SU-DHL-6 (cell line): Measurements from ENCODE around the gene ZNF143.

Experiments
- H2AFZ ChIP-seq: fragments of 200-600 bp; sonication (generic); 2 replicates; pipeline ENCODE4 v1.6.1; 2014; ENCODE audit warnings: low read depth, mild to moderate bottlenecking, moderate library complexity, mixed read lengths, antibody characterized with exemption, low read length; ENCODE audit not compliant: severe bottlenecking
- H3F3A ChIP-seq: fragments of 200-600 bp; shearing (Covaris generic); 2 replicates; pipeline ENCODE4 v1.6.0; 2016; ENCODE audit warnings: antibody characterized with exemption, mild to moderate bottlenecking; ENCODE audit not compliant: insufficient read depth
- H3K27ac ChIP-seq: fragments of 200-600 bp; sonication (generic); 2 replicates; pipeline ENCODE4 v1.5.1; 2016; ENCODE audit warnings: low read depth, mild to moderate bottlenecking, low read length, moderate library complexity, mixed read lengths
- H3K27me3 ChIP-seq: fragments of 200-600 bp; sonication (generic), shearing (Covaris generic); 2 replicates; pipeline ENCODE4 v1.6.0; 2014; ENCODE audit warnings: mild to moderate bottlenecking, low read length
- H3K36me3 ChIP-seq: fragments of 200-600 bp; sonication (generic); 2 replicates; pipeline ENCODE4 v1.6.1; 2014; ENCODE audit warnings: mild to moderate bottlenecking, low read length, mixed read lengths
- H3K4me2 ChIP-seq: fragments of 300-600, 200-600 bp; shearing (Covaris generic), sonication (generic); 2 replicates; pipeline ENCODE4 v1.6.0; 2014; ENCODE audit warnings: low read length, low read depth, mild to moderate bottlenecking; ENCODE audit not compliant: poor library complexity, severe bottlenecking
- H3K4me3 ChIP-seq: fragments of 200-600 bp; sonication (generic); 2 replicates; pipeline ENCODE4 v1.5.1; 2014; ENCODE audit warnings: antibody characterized with exemption, low read length, mild to moderate bottlenecking, mixed read lengths; ENCODE audit not compliant: insufficient read depth, poor library complexity, severe bottlenecking
- H3K79me2 ChIP-seq: fragments of 200-600 bp; sonication (generic); 2 replicates; pipeline ENCODE4 v1.6.1; 2014; ENCODE audit warnings: mild to moderate bottlenecking, low read length, moderate library complexity; ENCODE audit not compliant: insufficient read depth
- H3K9ac ChIP-seq: fragments of 200-600 bp; sonication (generic); 2 replicates; pipeline ENCODE4 v1.7.0; 2014; ENCODE audit warnings: mild to moderate bottlenecking, low read length
- H3K9me2 ChIP-seq: fragments of 200-600 bp; sonication (generic); replicated peaks from 2 replicates; pipeline ENCODE4 v1.6.1; 2014; ENCODE audit warnings: low read length; ENCODE audit not compliant: insufficient read depth
- H3K9me3 ChIP-seq: fragments of 200-600 bp; sonication (generic); 2 replicates; pipeline ENCODE4 v1.6.1; 2014; ENCODE audit warnings: low read length, mixed read lengths; ENCODE audit not compliant: insufficient read depth
- H4K20me1 ChIP-seq: fragments of 200-600 bp; sonication (generic); 2 replicates; pipeline ENCODE4 v1.6.1; 2014; ENCODE audit warnings: low read depth, mild to moderate bottlenecking, antibody characterized with exemption, low read length, moderate library complexity, mixed read lengths
- EZH2phosphoT487 ChIP-seq: fragments of 200-600 bp; sonication (generic), shearing (Covaris generic); conservative IDR thresholded peaks from 2 replicates; pipeline ENCODE4 v1.6.1; 2018; ENCODE audit warnings: mild to moderate bottlenecking, antibody characterized with exemption, low read length, moderate library complexity, mixed read lengths
- TF ChIP-seq, protein P1 (sequence below): fragments of 200-600 bp; sonication (generic); IDR thresholded peaks from one replicate; pipeline ENCODE4 v1.5.1; 2017; ENCODE audit warnings: antibody characterized with exemption, mild to moderate bottlenecking, low read length, moderate library complexity; ENCODE audit not compliant: insufficient read depth, poor library complexity, severe bottlenecking

ZNF143 gene

DNA sequence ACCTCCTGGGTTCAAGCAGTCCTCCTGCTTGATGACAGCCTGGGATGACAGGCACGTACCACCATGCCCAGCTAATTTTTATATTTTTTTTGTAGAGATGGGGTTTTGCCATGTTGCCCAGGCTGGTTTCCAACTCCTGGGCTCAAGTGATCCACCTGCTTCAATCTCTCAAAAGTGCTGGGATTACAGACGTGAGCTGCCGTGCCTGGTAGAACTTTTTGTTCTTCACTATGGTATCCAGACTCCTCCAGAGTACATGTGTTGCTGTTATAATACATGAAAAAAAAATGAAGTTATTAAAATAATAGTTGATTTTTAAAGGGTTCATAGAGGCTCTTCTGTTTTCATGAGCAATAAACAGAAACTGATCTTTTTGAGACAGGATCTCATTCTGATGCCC is 29.6 kb downstream of the ZNF143 start:
- no peaks in the 10 kb centered on the region for H4K20me1 ChIP-seq
- H3K4me3 ChIP-seq: no peak overlapping the region
- no peak overlapping the region for H2AFZ ChIP-seq
- no peak overlapping the region for H3K9ac ChIP-seq
- TF ChIP-seq EZH2phosphoT487: no peak
- TF ChIP-seq, protein P1, sequence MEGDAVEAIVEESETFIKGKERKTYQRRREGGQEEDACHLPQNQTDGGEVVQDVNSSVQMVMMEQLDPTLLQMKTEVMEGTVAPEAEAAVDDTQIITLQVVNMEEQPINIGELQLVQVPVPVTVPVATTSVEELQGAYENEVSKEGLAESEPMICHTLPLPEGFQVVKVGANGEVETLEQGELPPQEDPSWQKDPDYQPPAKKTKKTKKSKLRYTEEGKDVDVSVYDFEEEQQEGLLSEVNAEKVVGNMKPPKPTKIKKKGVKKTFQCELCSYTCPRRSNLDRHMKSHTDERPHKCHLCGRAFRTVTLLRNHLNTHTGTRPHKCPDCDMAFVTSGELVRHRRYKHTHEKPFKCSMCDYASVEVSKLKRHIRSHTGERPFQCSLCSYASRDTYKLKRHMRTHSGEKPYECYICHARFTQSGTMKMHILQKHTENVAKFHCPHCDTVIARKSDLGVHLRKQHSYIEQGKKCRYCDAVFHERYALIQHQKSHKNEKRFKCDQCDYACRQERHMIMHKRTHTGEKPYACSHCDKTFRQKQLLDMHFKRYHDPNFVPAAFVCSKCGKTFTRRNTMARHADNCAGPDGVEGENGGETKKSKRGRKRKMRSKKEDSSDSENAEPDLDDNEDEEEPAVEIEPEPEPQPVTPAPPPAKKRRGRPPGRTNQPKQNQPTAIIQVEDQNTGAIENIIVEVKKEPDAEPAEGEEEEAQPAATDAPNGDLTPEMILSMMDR: no peak
- H3F3A ChIP-seq: no peaks in the 10 kb centered on the region; the same call in 1 of the 2 replicates
- H3K36me3 ChIP-seq: peaks cover 12% of the 10 kb centered on the region; the same call in 1 of the 2 replicates
- H3K9me3 ChIP-seq: no peaks in the 10 kb centered on the region
- no peaks in the 10 kb centered on the region for H3K27me3 ChIP-seq
- no peaks in the 10 kb centered on the region for H3K79me2 ChIP-seq
- H3K27ac ChIP-seq: no peak overlapping the region
- H3K9me2 ChIP-seq: no peaks in the 10 kb centered on the region
- no peak overlapping the region for H3K4me2 ChIP-seq

DNA sequence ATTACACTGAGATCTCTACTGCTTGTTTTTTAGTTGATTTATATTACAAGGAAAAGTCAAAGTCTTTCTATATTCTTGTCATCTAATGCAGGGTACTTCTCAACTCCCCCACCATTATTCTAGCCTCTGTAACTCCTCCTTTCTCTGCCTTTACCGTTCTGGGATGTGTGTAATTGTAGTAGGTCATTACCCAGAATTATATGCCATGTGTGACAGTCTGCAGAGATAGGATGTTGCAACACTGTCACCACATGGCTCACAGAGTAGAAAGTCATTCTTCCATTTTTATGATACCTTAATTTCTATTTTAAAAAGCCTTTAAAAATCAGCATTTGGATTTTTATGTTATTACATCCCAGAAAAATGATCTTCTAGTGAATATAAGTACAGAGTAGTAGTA is 32.7 kb downstream of the ZNF143 start:
- Histone ChIP-seq H3K36me3 (peaks cover 16% of the 10 kb centered on the region; the same call in 1 of the 2 replicates), H3F3A (no peaks in the 10 kb centered on the region; the same call in 1 of the 2 replicates), H3K4me3 (no peak overlapping the region), H3K27me3 (no peaks in the 10 kb centered on the region), H4K20me1 (no peaks in the 10 kb centered on the region), H3K79me2 (no peaks in the 10 kb centered on the region), H3K9me2 (no peaks in the 10 kb centered on the region), H3K4me2 (no peak overlapping the region), H3K9me3 (no peaks in the 10 kb centered on the region), H3K27ac (no peak overlapping the region), H3K9ac (no peak overlapping the region), H2AFZ (no peak overlapping the region)
- TF ChIP-seq, protein P1: no peak
- no peak for TF ChIP-seq EZH2phosphoT487

GRCh38 chr11:9494316-9494715 is 33.5 kb downstream of the ZNF143 start:
- Histone ChIP-seq H4K20me1 (no peaks in the 10 kb centered on the region), H3K4me2 (no peak overlapping the region), H2AFZ (no peak overlapping the region), H3K79me2 (no peaks in the 10 kb centered on the region), H3K9ac (no peak overlapping the region), H3K9me2 (no peaks in the 10 kb centered on the region), H3F3A (no peaks in the 10 kb centered on the region; the same call in 1 of the 2 replicates), H3K36me3 (peaks cover 17% of the 10 kb centered on the region; the same call in 1 of the 2 replicates), H3K9me3 (no peaks in the 10 kb centered on the region), H3K27me3 (no peaks in the 10 kb centered on the region), H3K4me3 (no peak overlapping the region), H3K27ac (no peak overlapping the region)
- TF ChIP-seq, protein P1: no peak
- no peak for TF ChIP-seq EZH2phosphoT487
